Mesothelial cell of epicardium (in vitro differentiated cells): ENCODE results near the gene ADAD2. TPM values are rescaled to one million over a fixed set of nuclear protein-coding genes. Genes with fewer than 3 reads are reported as not detected.

ENCODE experiments used
- DNase-seq, 2 experiments: peaks; one replicate each; pipeline ENCODE4 v3.0.0; 2021; ENCODE audit warnings: low spot score in 2 of 2; ENCODE audit not compliant: unreplicated experiment in 2 of 2
- H3K27ac Mint-ChIP-seq: 2 replicates; pipeline ENCODE4 v1.8.0; 2021; ENCODE audit warnings: mixed read lengths
- H3K27me3 Mint-ChIP-seq: 2 replicates; pipeline ENCODE4 v1.8.0; 2021; ENCODE audit warnings: low read depth, mixed read lengths
- H3K36me3 Mint-ChIP-seq: 2 replicates; pipeline ENCODE4 v1.8.0; 2021; ENCODE audit warnings: mixed read lengths
- H3K4me1 Mint-ChIP-seq: 2 replicates; pipeline ENCODE4 v1.8.0; 2021; ENCODE audit warnings: mixed read lengths
- H3K4me3 Mint-ChIP-seq: 2 replicates; pipeline ENCODE4 v1.8.0; 2021; ENCODE audit warnings: mild to moderate bottlenecking, moderate library complexity, mixed read lengths
- H3K9me3 Mint-ChIP-seq: 2 replicates; pipeline ENCODE4 v1.8.0; 2021; ENCODE audit warnings: mixed read lengths
- CTCF ChIP-seq: fragments of 200-600 bp; sonication (generic); IDR thresholded peaks from one replicate; pipeline ENCODE4 v1.5.0; 2021; ENCODE audit warnings: antibody characterized with exemption; ENCODE audit not compliant: unreplicated experiment
- total RNA-seq: library from RNA; stranded (reverse); gene quantifications from 3 replicates; pipeline ENCODE4 v1.2.1, GENCODE V29; 2021

ADAD2 gene
- total RNA-seq, 1 donor from 2014 or later = not detected

DNA sequence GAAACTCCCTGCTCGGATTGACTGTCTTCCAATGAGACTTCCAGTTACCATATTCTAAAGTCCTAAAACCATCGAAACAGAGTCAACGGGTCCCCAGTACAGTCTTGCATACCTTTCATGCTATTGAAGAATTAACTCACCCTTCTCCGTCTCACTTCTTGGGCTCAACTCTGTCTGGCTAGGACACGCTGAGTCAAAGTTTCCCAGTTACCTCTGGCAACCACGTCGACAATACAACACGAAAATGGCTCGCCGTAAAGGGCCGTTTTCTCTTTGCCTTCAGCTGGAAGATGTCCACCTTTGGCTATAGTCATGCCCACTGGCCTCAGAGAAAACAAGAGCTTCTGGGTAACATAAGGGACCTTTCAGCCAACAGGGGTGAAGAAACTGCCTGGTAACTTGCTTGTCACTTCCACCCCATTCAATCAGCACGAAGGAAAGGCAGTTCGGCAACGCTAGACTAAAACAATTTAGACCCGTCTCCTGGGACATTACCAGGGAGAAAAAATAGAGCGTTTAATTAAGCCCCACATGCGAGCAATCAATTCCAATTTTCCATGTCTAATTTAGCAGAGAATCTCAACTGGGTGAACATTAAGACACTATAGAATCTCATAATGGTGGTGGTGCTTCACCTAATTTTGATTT, 27.3 kb downstream of the ADAD2 start:
- peaks cover 6% of the 10 kb centered on the region for H3K4me1 Mint-ChIP-seq
- no peak for DNase-seq
- no peak for TF ChIP-seq CTCF
- H3K27ac Mint-ChIP-seq = no peak overlapping the region
- no peaks in the 10 kb centered on the region for H3K9me3 Mint-ChIP-seq
- H3K36me3 Mint-ChIP-seq = no peaks in the 10 kb centered on the region
- no peak overlapping the region for H3K4me3 Mint-ChIP-seq
- no peaks in the 10 kb centered on the region for H3K27me3 Mint-ChIP-seq

DNA sequence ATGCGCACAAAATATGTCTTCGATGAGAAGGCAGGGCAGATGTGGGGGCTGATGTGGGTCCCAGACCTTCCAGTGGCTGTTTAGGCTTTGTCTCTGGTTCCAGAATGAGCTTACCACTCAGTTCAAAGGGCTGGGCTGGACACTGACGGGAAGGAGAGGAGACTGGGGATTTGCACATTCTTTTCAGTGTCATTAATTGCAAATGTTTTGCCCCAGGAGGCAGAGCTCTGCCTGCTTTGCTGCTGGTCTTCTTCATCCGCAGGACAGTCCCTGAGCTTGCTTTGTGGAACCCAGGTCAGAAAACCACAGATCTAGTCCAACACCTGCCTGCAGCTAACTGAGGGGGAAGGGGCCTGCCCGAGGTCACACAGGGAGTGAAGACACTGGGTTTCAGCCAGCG, 28.0 kb downstream of the ADAD2 start:
- TF ChIP-seq CTCF = no peak
- Mint-ChIP-seq H3K4me1 (peaks cover 6% of the 10 kb centered on the region), H3K4me3 (no peak overlapping the region), H3K36me3 (no peaks in the 10 kb centered on the region), H3K27ac (no peak overlapping the region), H3K9me3 (no peaks in the 10 kb centered on the region), H3K27me3 (no peaks in the 10 kb centered on the region)
- no peak for DNase-seq

DNA sequence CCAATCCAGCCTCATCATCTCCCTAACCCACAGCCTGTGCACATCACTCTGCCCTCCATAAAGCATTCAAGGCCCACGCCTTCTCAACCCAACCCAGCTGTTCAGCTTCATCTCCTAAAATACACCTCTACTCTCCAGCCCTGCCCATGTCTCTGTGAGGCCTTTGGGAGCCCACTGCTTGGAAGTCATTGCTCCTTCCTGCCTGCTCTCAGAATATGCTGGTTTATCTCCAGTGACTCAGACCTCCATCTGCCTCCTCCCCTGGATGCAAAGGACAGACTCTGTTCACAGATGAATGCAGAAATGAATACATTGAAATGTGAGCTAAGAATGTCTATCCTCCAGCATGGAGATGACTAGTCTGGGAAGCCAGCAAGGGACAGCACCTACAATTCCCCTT, 29.9 kb downstream of the ADAD2 start:
- Mint-ChIP-seq H3K27ac (no peak overlapping the region), H3K4me3 (no peak overlapping the region), H3K4me1 (peaks cover 6% of the 10 kb centered on the region), H3K27me3 (no peaks in the 10 kb centered on the region), H3K36me3 (no peaks in the 10 kb centered on the region), H3K9me3 (no peaks in the 10 kb centered on the region)
- DNase-seq = no peak
- no peak for TF ChIP-seq CTCF

- H3K36me3 Mint-ChIP-seq = no peaks in the 10 kb centered on the region
- no peaks in the 10 kb centered on the region for H3K9me3 Mint-ChIP-seq
- no peak for TF ChIP-seq CTCF
- no peak for DNase-seq
- H3K4me1 Mint-ChIP-seq = peaks cover 9% of the 10 kb centered on the region
- H3K27me3 Mint-ChIP-seq = no peaks in the 10 kb centered on the region
- no peak overlapping the region for H3K27ac Mint-ChIP-seq
- no peak overlapping the region for H3K4me3 Mint-ChIP-seq
These were observed 32.5 kb downstream of the ADAD2 start for GRCh38 chr16:84223456-84223855.

DNA sequence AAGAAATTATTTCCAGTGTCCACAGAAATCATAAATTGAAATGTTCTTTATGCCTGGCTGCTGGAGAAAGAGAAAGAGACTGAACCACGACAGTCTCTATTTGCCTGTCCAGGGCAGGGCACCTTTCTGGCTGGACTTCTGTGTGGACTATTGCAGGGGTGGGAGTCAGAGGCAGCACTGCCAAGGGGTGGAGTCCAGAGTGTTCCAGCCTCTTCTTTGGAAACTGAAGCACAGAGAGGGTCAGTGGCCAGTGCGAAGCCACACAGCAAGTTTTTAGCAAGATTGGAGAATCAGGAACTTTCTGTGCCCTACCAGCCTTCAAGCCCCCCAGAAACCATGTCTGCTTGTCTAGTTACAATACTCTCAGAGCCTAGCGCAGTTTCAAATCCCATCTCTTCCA, 33.6 kb downstream of the ADAD2 start:
- no peak overlapping the region for H3K4me3 Mint-ChIP-seq
- H3K27ac Mint-ChIP-seq = no peak overlapping the region
- no peak for TF ChIP-seq CTCF
- H3K9me3 Mint-ChIP-seq = no peaks in the 10 kb centered on the region
- DNase-seq = no peak
- no peaks in the 10 kb centered on the region for H3K27me3 Mint-ChIP-seq
- peaks cover 3% of the 10 kb centered on the region for H3K4me1 Mint-ChIP-seq
- no peaks in the 10 kb centered on the region for H3K36me3 Mint-ChIP-seq

DNA sequence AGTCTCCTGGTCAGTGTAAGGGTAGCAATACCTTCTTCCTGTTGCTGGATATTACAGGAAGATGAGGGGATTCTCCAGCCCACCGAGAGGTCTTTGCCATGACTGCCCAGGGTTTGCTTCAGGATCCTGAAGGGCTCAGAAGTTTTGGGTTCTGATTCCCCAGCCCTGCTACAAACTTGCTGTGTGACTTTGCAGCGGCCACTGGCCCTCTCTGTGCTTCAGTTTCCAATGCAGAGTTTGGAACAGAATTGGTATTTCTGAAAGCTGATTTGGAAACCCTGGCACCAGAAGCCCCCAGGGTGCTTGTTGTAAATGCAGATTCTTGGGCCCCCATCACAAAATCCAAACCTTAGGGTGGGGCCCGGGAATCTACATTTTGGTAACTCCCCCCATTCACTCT, 34.2 kb downstream of the ADAD2 start:
- no peak overlapping the region for H3K27ac Mint-ChIP-seq
- H3K4me3 Mint-ChIP-seq = no peak overlapping the region
- H3K36me3 Mint-ChIP-seq = no peaks in the 10 kb centered on the region
- TF ChIP-seq CTCF = no peak
- no peaks in the 10 kb centered on the region for H3K27me3 Mint-ChIP-seq
- no peak for DNase-seq
- H3K9me3 Mint-ChIP-seq = no peaks in the 10 kb centered on the region
- peaks cover 3% of the 10 kb centered on the region for H3K4me1 Mint-ChIP-seq
